ENCODE measurements around the gene SLC1A4.

- TF ChIP-seq, protein P1, sequence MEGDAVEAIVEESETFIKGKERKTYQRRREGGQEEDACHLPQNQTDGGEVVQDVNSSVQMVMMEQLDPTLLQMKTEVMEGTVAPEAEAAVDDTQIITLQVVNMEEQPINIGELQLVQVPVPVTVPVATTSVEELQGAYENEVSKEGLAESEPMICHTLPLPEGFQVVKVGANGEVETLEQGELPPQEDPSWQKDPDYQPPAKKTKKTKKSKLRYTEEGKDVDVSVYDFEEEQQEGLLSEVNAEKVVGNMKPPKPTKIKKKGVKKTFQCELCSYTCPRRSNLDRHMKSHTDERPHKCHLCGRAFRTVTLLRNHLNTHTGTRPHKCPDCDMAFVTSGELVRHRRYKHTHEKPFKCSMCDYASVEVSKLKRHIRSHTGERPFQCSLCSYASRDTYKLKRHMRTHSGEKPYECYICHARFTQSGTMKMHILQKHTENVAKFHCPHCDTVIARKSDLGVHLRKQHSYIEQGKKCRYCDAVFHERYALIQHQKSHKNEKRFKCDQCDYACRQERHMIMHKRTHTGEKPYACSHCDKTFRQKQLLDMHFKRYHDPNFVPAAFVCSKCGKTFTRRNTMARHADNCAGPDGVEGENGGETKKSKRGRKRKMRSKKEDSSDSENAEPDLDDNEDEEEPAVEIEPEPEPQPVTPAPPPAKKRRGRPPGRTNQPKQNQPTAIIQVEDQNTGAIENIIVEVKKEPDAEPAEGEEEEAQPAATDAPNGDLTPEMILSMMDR (IDR thresholded peaks at IDR 0.05): no peak
- TF ChIP-seq EP300 (IDR thresholded peaks at IDR 0.05): no peak
Observed at GRCh38 chr2:64978514-64979268, 10.5 kb upstream of the SLC1A4 start.

All from tibial nerve (tissue), 4 donors.